DMS114 treated with DMSO at 0.1 percent for 48 hours (cell line): ENCODE data around the gene MOK.

Source experiments
- DNase-seq: peaks from one replicate; lab custom pipeline; 2025; ENCODE audit not compliant: unreplicated experiment; lab: John Stamatoyannopoulos, UW

The MOK gene

DNA sequence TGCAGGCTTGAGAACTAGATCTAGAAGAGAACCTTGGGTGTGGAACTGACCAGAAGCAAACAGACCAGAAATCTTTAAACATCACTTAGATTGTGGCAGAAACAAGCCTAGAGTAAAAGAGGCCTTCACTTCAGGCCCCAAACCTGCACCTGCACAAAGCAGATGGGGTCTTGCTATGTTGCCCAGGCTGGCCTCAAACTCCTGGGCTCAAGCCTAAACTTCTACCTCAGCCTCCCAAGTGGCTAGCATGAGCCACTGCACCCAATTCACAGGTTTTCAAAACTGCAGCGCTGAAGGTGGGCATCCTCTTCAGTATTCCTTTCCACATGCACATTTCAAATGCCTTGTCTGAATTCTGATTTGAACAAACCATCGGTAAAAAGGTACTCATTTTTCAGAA, 19.9 kb downstream of the MOK start:
- DNase-seq: no peak

DNA sequence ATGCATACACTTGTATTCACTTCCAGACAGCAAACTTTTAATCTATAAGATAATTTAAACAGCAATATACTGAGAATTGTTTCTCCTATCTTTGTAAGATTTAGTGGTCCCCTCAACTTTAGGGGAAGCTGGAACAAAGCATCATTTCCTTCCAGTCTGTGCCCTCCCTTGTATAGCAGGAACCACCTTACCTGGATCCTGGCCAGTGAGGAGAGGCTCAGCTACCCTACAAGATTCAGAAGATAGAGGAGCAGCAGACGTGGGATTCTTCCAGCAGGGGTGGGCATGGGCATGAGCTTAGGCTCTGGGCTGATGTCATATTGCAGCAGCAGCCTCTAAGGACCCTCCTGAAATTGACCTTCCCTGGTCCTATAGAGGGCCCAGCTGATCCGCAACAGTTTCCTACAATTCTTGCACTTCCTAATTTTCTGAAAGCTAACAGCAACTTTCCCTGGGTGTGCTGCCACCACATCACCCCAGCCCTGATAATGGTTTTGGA, 21.3 kb downstream of the MOK start:
- DNase-seq: no peak

DNA sequence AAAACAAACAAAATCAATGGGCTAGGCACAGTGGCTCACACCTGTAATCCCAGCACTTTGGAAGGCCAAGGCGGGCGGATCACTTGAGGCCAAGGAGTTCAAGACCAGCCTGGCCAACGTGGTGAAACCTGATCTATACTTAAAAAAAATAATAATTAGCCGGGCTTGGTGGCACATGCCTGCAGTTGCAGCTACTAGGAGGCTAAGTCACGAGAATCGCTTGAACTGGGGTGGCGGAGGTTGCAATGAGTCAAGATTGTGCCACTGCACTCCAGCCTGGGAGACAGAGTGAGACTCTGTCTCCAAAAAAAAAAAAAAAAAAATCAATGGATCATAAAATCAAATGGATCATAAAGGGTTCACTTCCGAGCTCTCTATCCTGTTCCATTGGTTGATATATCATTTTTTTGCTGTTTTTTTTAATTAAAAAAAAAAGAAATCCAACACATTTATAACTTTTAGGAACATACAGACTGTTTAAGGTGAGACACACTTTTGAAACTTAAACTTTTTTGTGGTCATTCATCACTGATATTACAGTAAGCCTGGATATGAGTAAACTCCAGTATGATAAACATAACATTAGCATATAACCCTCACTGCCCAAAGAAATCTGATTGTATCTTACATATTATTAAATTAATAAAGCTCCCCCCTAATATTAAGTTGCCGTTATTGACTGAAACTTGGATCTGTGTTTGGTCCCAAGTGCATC, 22.1 kb downstream of the MOK start:
- DNase-seq: no peak

DNA sequence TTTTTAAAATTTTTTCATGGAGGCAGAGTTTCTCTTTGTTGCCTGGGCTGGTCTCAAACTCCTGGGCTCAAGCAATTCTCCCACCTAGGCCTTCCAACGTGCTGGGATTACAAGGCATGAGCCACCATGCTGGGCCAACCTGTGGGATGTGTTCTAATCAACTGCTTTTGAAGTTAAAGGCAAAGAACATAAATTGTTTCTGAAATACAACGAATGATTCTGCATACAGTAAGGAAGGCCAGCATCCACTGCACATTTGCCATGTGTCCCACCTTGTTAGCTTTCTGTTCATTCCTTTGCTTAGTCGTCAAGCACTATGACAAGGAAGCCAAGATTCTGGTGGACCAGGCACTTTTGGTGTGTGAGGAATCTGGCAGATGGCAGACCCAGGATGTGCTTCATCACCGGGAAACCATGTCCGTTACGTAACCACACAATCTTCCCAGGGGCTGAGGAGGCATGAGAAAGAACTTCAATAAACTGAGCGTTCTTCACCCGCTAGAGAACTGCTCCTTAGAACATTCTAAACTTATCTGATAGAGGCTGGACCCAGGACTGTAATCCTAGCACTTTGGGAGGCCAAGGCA, 24.5 kb downstream of the MOK start:
- DNase-seq: no peak

DNA sequence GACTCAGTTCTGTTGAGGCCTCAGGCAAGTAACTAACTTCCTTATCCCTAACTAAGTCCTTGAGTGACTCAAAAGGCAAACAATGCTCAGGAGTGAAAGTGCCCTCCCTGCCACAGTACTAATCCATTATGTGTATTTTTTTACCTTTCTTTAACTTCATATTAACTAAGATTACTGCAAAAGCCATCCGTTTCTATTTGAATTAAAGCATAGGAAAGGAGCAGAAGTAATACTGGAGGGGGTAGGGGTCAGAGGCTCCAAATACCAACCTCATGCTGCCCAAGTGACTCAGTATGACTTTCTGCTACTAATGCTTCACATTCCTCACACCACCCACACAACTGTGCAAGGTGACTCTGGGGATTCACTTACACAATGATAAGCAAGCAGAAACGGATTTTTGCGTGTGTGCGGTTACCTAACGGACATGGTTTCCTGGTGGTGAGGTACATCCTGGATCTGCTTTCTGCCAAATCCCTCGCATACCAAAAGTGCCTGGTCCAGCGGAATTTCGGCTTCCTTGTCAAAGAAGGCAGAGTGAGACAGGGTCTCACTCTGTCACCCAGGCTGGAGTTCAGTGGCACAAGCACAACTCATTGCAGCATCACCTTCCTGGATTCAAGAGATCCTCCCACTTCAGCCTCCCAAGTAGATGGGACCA, 25.1 kb downstream of the MOK start:
- no peak for DNase-seq

DNA sequence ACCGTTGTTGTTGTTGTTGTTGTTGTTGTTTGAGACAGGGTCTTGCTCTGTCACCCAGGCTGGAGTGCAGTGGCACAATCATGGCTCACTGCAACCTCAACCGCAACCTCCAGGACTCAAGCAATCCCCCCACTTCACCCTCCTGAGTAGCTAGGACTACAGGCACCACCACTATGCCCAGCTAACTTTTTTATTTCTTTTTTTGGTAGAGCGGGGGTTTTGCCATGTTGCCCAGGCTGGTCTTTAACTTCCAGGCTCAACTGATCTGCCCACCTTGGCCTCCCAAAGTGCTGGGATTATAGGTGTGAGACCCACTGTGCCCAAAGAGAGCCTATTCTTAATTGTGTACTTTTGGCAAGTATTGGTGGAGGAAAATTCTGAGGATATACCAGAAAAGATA, 25.7 kb downstream of the MOK start:
- DNase-seq: no peak

DNA sequence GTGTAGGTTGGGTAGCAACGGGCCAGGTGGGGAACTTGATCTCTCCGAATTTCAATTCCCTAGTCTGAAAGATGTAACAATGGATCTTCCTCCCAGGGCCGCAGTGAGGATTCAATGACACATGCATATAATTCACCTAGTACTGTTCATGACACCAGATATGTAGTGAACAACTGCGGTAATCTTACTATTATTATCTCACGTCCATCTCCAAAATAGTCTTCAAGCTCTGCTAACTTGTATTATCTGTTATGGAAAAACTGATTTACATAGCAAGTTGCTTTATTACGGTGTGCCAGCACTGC, 26.4 kb downstream of the MOK start:
- no peak for DNase-seq

DNA sequence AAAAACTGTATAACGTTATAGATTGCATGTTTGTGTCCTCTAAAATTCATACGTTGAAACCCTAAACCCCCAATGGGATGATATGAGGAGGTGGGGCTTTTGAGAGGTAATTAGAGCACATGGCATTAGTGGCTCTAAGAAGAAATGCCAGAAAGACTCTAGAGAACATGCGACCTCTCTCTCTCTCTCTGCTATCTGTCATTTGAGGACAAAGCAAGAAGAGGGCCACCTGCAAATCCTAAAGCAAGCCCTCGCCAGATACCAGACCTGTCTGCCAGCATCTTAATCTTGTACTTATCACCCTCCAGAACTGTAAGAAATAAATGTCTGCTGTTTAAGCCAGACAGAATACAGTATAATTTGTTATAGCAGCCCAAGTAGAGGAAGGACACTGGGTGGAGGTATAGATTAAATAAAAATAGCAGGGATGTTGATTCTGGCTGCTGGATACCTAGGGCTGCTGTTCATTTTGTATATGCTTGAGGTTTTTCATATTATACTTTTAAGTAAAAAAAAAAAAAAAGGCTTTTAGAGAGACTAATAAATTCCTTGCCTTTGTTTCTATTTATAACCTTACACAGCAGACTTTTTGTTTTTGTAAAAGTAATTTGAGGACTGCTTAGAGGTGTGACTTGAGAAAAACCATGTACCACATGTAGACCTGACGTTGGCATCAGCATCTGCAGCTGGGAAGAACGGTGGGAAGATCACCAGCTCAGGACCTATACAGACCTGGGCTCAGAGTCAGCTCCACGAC, 26.9 kb downstream of the MOK start:
- DNase-seq: no peak

DNA sequence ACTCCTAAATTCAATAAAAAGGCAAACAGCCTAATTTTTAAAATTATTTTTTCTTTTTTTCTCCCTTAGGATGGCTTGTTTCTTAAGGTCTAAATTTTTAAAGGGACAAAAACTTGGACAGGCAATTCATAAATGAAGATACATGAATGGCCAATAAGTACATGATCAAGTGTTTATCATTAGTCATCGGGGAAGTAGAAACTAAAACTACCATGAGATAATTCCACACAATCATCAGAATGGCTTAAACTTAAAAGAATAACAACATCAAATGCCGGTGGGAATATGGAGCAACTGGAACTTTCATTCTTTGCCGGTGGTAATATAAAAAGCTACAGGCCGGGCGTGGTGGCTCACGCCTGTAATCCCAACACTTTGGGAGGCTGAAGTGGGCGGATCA, 29.1 kb downstream of the MOK start:
- no peak for DNase-seq

DNA sequence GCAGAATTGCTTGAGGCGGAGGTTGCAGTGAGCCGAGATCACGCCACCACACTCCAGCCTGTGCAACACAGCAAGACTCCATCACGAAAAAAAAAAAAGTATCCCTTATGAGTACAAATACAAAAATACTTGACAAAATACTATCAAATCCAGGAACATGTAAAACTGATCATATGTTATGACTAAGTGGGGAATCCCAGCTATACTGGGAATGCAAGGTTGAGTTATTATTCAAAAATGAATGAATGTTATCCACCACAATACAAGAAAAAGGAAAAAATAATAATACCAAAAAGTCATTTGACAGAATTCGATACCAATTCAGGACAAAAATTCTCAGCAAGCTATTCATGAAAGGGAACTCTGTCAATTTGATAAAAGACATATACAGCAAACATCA, 32.6 kb downstream of the MOK start:
- DNase-seq: no peak

DNA sequence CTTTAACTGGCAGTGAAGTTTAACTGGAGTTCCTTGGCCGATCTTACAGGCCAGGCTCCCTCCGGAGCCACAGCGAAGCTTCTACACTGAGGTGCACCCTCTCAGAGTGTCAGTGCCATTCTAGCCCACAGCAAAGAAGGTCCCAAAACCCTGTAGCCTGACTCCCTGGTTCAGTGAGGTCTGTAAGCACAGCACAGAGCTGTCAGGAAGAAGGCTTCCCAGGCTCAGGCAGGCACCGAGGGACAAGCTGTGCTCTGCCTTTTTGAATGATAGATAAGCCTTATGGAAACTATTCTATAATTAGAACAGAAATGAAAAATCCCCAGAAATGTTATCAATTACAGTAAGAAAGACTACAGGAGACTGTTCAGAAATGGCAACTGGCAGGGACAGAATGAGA, 40.2 kb downstream of the MOK start:
- DNase-seq: no peak

DNA sequence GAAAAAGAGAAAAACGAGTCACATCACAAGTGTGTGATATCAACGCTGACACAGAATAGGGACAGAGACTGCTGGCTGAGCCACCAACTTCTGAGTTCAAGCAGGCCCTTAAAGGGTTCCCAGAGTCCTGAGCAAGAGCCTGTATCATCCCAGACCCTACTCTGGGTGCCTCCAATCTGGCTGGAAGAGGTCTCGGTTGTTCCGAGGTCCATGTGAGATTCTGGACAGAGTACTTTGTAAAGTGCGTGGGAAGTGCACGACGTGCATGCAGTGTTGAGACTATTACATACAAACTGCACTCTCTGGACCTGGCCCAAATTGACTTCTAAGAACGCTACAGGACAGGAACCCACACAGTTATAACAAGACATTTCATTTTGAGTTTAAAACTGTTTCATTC, 40.6 kb downstream of the MOK start:
- no peak for DNase-seq

DNA sequence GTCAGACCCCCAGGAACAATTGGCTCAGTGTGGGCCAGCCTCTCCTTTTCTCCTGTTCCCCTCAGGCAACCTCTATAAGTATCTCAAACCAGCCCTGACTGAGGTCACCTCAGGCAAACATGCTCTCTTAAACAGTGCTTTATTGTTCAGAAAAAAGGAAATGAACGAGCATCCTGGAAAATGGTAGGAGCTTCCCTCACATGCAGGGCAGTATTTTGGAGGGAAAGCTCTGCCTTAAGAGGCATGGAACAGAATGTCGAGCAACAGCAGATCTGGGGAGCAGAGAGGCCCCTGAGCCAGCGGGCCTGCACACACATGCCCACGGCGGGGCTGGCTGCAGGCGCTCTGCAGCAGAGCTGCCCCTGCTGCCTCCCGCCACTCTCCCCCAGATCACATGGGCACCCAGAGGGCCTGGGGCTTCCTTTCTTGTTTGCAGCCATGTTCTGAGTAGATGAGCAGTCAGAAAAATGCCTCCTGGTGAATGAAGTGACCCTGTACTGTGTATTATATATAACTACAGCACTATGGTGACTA, 42.0 kb downstream of the MOK start:
- no peak for DNase-seq

DNA sequence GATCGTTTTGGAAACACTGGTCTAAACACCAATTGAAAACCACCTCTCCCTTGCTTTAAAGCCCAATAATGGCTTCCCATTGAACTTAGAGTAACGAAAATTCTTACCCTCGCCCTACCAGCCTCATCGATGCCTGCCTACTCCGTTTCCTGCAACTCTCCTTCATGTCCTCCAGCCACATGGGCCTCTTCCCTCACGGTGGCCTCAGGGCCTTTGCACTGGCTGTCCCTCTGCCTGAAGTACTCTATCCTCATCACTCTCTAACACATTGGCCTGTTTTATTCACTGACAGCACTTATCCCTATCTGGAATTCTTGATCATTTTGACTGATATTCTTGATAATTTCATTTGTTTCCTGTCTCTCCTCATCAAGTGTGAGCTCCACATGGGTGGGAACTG, 46.8 kb downstream of the MOK start:
- no peak for DNase-seq

DNA sequence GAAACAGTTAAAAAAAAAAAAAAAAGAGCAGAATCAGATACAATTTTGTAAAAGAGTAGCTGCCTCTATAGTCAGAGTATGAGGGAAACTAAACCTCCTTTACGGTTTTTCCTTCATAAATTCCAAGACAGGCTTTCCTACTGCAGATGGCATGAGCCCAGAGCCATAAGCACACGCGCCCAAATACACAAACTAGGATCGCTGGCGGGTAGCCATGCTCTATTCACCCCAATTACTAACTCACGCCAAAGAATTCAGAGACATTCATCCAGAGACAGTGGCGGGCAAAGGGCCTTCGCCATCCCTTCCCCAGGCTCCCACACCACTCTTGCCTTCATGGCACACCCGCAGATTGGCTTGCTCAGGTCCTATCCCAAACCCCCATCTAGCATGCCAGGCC, 48.2 kb downstream of the MOK start:
- DNase-seq: no peak

DNA sequence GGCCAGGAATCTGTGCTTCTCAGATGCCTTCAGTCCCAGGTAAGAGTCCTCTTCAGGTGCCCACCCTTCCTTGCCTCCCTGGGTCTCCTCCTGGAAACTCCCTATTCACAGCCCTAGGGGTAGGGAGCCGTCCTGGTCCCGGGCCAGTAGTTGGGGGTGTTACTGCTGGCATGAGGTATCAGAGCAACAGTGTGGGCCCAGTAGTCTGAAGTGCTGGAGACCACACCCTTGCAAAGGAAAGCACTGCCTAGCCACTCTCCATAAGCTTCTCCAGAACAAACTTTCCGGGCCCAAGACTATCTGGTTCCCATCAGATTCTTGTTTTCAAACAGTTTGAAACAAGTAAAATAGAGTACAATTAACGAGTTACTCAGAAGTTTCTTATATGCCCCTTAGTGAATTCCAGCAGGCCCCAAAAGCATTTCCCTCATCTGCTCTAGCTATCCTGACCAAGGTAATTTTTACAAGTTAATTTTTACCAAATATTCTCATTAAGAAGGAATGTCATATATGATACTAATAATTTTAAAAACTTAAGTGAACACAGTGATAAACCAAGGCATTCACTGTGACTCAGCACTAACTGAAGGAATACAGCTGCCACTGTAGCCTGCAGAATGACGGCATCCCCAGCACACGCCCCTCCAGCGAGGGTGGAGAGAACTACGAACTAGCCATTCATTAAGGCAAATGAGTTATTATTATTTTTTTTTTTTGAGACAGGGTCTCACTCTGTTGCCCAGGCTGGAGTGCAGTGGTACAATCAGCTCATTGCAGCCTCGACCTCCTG, 49.4 kb downstream of the MOK start:
- no peak for DNase-seq

DNA sequence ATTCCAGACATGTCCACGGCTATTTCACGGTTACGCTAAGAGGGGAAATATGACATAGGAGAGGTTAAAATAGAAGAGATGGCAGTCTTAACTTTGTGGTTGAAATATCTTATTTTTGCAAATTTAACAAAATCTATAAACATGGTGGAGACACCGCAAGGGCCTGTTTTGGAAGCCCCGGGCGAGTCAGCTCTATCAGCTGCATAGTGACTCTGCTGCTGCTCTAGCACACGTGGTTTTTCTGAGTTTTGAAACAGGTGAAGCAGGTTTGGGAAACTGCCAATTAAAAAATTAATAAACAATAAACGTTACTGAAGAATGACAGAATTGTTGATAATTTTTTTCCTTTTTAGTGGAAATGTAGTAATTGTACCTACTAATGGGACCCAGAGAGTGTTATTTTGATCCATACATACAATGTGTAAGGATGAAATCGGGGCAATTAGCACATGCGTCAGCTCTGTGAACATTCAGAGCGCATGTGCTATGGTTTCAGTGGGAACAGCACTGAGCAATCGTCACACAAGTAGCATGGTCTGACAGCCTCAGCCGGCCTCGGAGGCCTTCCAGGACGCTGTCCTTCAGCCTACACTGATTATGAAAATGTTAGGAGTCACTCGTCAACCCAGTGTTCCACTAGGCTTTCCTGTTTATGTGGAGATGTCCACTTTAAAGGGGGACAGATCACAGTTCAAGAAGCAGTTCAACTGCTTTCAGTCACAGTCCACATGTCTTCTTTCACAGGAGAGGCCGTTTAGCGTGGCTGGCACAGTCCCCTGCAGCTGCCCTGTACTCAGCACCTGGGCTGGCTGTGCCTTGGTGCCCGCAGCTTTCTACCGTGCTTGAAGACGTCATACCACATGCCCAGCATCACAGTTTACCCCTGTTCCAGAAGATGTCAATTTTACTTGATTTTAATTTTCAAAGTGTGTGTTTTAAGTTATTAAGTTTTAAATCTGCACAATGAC, 51.8 kb downstream of the MOK start:
- DNase-seq: no peak

DNA sequence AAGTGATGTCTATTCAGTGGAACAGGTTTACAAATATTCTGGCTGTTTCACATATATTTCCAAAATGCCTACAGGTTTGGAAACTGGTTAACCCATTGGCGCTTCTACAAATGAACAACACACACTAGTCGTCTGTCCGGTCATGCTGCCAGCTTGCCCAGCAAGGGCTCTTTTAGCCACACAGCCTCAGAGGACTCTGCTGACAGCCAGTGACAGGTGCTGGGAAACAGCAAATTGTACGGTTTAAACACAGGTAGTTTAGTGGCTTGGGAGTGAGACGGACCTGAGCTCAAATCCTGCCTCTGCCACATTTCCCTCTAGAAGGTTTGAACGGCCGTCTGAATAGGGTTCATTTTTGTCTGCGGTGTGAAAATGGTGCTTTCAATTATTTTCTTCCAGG, 53.8 kb downstream of the MOK start:
- no peak for DNase-seq

DNA sequence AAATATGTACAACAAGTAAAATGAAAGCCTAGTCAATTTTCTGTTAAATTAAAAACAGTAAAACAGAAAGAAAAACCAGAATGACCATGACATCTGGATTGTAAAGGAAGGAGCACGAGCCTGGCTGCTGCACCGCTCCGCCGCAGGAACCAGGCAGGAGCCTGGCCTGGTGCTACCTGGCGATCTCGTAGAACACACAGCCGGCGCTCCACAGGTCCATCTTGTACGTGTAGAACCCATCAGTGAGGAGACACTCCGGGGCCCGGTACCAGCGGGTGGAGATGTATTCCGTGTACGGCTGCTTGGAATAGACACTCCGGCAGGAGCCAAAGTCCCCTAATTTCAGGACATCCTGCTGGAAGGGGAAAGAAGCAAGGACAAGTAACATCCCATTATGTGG, 54.3 kb downstream of the MOK start:
- DNase-seq: no peak

DNA sequence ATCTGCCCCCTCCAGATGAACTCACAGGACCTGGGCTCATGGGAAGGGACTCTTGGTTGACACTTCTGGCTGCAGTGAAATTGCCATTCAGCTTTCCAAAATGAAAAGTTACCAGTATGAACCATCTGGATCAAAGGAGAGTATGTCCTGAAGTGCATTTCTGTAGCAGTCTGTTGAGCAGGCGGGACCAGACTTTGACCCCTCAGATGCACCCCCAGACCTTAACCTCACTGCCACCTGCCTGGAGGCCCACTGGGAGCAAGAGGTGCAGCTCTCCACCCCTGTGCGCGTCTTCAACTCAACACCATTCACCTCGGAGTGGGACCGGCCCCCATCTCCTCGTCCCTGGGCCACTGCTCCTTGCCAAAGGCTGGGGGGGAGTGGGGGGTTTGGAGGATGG, 55.0 kb downstream of the MOK start:
- no peak for DNase-seq
